ENCODE results near the gene SLC36A1.

DNA sequence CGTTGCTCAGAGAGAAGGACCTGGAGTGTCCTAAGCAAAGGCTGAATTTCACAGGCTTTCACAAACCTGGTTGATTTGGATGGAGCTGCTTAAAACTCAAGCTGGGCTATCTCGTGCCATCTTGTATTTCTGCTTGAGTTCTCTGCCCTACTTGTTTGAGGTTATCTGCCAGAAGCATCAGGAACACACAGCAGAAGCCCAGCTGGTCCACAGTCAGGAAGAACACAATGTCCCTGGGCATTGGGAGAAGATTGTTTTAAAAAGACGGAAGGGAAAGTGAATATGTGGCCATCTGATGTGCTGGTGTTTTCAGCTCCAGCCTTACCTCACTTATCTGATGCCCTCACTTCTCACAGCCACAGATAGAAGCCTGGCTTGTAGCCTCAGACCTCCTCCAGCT lies 32.9 kb upstream of the SLC36A1 start:
- no peak for TF ChIP-seq EZH2phosphoT487 (IDR thresholded peaks at IDR 0.05; ENCODE audit: insufficient read depth, low read depth)
- TF ChIP-seq EZH2 (IDR thresholded peaks at IDR 0.05; ENCODE audit: insufficient read depth, poor library complexity, severe bottlenecking) = no peak

All from GM23248 (cell line).